ENCODE data around the gene PCDH15.

DNA sequence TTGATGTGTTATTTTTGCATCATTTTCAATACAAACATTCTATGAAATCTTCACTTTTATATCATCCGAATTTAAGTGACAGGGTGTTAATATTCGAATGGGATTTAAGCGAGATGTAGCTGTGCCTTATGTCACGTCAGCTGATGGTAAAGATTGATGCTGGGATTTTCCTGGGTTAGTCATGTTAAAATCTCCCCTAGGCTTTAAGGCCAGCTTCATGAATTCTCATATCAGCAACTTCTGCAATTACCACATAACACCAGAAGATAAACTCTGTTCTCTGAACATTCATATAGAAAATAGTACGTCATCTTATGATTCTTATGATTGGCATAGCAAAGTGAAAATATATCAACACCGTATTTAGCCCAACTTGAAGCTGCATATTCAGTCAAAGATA is 669.2 kb downstream of the PCDH15 start:
- no peak for TF ChIP-seq ZNF274 (IDR thresholded peaks at IDR 0.05; ENCODE audit: low read depth, low read length)
- no peak for TF ChIP-seq SUZ12 (IDR thresholded peaks at IDR 0.05; ENCODE audit: extremely low read depth, insufficient read depth, insufficient read length)

All from NT2/D1 (cell line).